HG03432 (cell line): ENCODE measurements around the gene PPHLN1.

Experiments used
- ATAC-seq: cut with Tn5 transposase; IDR thresholded peaks from one replicate; pipeline ENCODE4 v1.9.1; 2021; ENCODE audit warnings: mild to moderate bottlenecking, moderate library complexity; ENCODE audit not compliant: unreplicated experiment

PPHLN1 gene

DNA sequence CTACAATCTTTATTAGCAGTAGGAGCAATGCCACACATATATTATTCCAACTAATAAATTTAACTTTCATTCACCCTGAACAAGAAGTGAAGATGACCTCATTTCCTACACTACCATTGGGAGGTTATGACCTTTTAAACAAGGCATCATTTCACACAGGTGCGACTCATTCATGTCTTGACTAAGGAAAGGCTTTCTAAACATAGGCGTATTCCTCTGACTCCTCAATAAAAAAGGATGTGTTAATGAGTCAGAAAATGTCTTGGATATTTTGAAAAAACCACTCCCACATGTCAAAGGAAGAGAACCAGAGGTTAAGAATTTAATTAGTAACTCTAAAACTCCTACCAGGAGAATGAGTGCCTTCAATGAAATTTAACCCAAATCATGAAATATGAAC is 148.4 kb downstream of the PPHLN1 start:
- ATAC-seq = no peak

- ATAC-seq = peak; percentile 43
These were observed 149.1 kb downstream of the PPHLN1 start for GRCh38 chr12:42475106-42475505.

DNA sequence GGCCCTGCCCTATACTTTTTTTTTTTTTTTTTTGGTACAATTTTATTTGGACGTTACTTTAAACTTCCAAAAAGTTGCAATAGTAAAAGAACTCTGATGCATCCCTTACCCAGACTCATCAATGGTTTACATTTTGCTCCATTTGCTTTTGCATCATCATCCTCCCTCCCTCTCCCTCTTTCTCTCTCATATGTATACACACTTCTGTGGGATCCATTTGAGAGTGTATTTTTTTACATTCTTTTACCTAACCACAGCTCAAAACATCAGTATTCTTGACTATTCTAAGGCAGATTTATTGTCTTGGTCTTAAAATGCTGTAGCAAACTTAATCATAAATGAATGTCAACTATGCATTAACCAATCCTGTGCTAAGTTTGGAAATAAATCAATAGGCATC is 152.0 kb downstream of the PPHLN1 start:
- no peak for ATAC-seq

DNA sequence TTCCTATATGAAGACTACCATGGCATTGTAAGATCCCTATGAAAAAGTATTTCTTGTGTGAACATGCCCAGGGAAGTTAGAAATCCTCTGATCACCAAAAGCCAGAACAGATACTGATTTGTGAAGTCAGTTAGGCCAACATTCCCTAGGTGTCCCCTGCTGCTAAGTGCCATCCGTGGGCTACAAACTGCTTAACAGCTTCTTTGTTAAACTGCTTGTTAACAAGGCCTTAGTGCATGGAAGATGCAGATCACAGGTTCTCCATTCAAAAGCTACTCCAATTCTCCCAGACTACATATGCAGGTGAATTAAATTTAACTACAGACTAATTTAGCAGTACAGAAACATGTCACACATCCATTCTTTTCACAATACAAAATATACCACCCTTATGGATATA is 155.4 kb downstream of the PPHLN1 start:
- no peak for ATAC-seq

DNA sequence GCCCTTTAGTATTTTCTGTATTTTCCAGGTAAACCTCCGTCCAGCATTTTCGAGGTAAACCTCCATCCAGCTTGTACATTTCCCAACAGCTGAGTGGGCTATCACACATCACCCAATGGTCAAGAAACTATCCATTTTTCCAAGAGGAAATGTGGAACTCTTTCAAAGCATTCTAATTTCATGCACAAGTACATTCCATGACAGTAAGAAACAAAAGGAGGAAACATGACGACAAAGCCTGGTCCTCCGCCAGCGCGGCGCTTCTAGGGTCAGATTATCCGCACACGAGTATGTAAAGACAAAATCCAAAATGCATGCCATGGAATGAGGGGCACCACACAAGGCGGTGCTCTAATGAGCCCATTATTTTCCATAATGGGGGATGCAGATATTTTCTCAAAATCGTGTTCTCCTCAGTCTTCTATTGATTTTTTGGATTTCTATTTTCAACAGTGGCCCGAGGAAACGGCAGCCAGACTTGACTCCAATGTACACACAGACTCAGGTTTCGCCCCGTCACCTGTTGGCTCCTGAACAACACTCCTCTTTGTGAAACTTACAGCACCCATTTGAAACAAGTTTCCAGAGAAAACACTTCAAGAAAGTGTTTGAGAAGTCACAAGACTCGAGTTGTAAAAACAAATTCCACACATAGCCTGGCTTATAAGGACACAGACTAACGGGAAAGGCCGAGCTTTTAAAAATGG is 156.2 kb downstream of the PPHLN1 start:
- peak; percentile 0 for ATAC-seq

GRCh38 chr12:42482748-42483520 is 157.0 kb downstream of the PPHLN1 start:
- ATAC-seq = peak; percentile 84

DNA sequence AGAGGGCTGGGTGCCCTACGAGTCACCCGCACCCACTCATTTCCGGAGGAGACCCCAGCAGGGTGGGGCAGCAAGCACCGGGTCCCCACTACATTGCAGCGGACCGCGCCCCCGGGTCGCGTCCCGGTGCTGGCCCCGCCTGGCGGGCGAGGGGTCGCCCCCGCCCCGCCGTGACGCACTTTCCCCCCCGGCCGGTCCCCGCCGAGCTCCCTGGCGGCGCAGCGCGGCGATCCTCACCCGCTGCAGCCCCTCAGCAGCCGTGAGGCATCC is 157.5 kb downstream of the PPHLN1 start:
- ATAC-seq = peak; percentile 35

GRCh38 chr12:42484996-42485395 is 159.0 kb downstream of the PPHLN1 start:
- no peak for ATAC-seq

DNA sequence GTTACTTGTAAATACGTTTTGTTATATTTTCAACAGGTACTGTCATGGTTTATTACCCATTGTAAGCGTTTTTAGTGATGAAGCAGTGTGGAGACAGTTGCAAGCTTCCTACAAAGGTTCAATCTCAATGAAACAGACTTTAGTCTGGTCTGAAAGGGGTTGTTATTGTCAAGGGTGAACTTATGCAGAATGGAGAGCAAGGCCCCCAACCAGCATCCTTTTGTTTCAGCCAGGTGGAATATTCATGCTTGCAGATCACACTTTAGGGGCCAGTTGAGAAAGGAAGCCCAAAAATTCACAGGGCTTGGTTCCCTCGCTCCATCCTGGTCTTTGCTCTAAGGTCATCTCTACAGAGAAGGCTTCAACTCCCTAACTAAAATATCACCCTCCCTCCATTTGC is 159.9 kb downstream of the PPHLN1 start:
- ATAC-seq = no peak

DNA sequence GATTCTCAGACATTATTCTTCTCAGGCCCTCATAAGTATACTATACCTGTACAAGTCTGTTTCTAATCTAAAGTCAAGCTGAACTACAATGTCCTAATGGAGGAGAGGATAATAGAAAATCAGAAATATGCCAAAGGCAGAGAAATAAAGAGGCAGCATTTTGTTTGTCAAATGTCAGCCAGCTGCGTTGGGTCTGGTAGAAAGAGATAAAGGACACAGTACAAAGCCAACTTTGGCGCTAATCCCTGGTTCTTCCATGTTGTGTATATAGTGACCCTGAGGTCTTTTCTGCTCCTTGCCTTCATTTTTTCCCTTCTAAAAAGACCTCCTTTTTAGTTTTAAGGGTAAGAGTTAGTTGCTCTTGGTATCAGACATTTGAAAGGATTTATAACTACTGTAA is 160.4 kb downstream of the PPHLN1 start:
- ATAC-seq = no peak

DNA sequence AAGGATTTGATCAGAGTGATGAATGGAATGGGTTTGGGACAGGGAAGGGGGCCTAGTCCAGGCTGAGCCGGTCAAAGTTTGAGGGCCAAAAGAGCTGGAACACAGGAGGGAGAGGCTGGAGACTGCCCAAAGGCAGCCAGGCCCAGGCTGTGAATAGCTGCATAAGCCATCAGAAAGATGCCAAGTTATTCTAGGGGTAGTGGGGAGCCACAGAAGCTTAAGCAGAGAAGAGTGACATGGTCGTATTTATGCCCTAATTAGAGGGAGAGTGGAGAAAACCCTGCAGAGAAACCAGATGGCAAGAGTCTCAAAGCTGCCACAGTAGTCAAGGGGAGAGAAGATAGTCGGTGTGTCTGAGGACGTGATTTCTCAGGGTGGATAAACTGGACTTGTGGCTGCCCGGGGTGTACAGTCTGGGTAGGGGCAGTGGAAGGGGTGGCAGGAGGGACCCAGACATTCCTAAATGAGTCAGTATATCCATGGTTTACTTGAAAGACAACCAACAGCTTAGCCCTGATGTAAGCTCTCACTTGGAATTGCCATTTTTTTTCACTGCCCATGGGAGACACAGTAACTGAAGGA is 164.4 kb downstream of the PPHLN1 start:
- ATAC-seq = no peak
